HepG2 (cell line): ENCODE data around the gene C1orf115. TPM values are rescaled to one million over a fixed set of nuclear protein-coding genes. Genes with fewer than 3 reads are reported as not detected.

Experiments
- ETS1 ChIP-seq: sonication (generic); formaldehyde crosslinking; IDR thresholded peaks from 2 replicates; pipeline ENCODE4 v1.4.0; 2020; ENCODE audit warnings: missing genetic modification reagents
- FIP1L1 ChIP-seq: fragments of 200-400 bp; formaldehyde crosslinking; IDR thresholded peaks from 2 replicates; pipeline ENCODE4 v1.6.1; 2018; ENCODE audit warnings: low read depth, mild to moderate bottlenecking, low read length, moderate library complexity, borderline replicate concordance; ENCODE audit not compliant: insufficient read depth
- GABPA ChIP-seq, 2 experiments: IDR thresholded peaks; 2 replicates each; pipeline ENCODE4 v1.6.1; 2011 to 2016; ENCODE audit warnings: low read depth in 2 of 2, low read length in 1 of 2, missing biosample characterization in 1 of 2, missing genetic modification characterization in 1 of 2
- GATA4 ChIP-seq: sonication (generic); IDR thresholded peaks from 2 replicates; pipeline ENCODE4 v1.6.1; 2016; ENCODE audit warnings: antibody characterized with exemption, low read depth, borderline replicate concordance
- HNRNPH1 ChIP-seq: fragments of 200-400 bp; formaldehyde crosslinking; optimal IDR thresholded peaks from 2 replicates; pipeline ENCODE3; 2017; ENCODE audit warnings: mild to moderate bottlenecking, low read depth, low read length
- MAF1 ChIP-seq: sonication (generic); formaldehyde crosslinking; IDR thresholded peaks from 2 replicates; pipeline ENCODE4 v1.5.0; 2020; ENCODE audit warnings: missing genetic modification reagents, borderline replicate concordance
- MAZ ChIP-seq, 2 experiments: sonication (generic) in 1 of 2; formaldehyde crosslinking in 1 of 2; IDR thresholded peaks; 2 replicates each; pipeline versions ENCODE4 v1.5.0 to v1.6.1; 2012 to 2020; ENCODE audit warnings: low read depth in 2 of 2, mild to moderate bottlenecking in 2 of 2, borderline replicate concordance in 1 of 2, improper control_type of control experiment in 1 of 2, low read length in 1 of 2, missing genetic modification reagents in 1 of 2, moderate library complexity in 1 of 2
- MYNN ChIP-seq: sonication (generic); formaldehyde crosslinking; IDR thresholded peaks from 2 replicates; pipeline ENCODE4 v1.4.0; 2020; ENCODE audit warnings: mild to moderate bottlenecking, low read depth, missing genetic modification reagents
- REPIN1 ChIP-seq: sonication (generic); formaldehyde crosslinking; IDR thresholded peaks from 2 replicates; pipeline ENCODE4 v1.8.0; 2022; ENCODE audit warnings: missing genetic modification reagents, low read depth, mild to moderate bottlenecking, borderline replicate concordance
- SMAD3 ChIP-seq: sonication (generic); formaldehyde crosslinking; IDR thresholded peaks from 2 replicates; pipeline ENCODE4 v1.4.0; 2020; ENCODE audit warnings: missing genetic modification reagents
- TFAP4 ChIP-seq: sonication (generic); IDR thresholded peaks from 2 replicates; pipeline ENCODE4 v1.6.1; 2016; ENCODE audit warnings: low read depth, borderline replicate concordance
- WIZ ChIP-seq: sonication (generic); formaldehyde crosslinking; IDR thresholded peaks from 2 replicates; pipeline ENCODE4 v1.5.1; 2020; ENCODE audit warnings: mild to moderate bottlenecking, missing genetic modification reagents
- ZBTB42 ChIP-seq: sonication (generic); formaldehyde crosslinking; IDR thresholded peaks from 2 replicates; pipeline ENCODE4 v1.5.0; 2020; ENCODE audit warnings: mild to moderate bottlenecking, missing genetic modification reagents
- ZFP36L2 ChIP-seq: sonication (generic); formaldehyde crosslinking; IDR thresholded peaks from 2 replicates; pipeline ENCODE4 v1.4.0; 2020; ENCODE audit warnings: missing genetic modification reagents
- ZMYM3 ChIP-seq: sonication (generic); formaldehyde crosslinking; IDR thresholded peaks from 2 replicates; pipeline ENCODE4 v1.5.1; 2020; ENCODE audit warnings: mild to moderate bottlenecking, missing genetic modification reagents
- ZNF251 ChIP-seq: sonication (generic); formaldehyde crosslinking; IDR thresholded peaks from 2 replicates; pipeline ENCODE4 v1.9.0; 2021; ENCODE audit warnings: mild to moderate bottlenecking, missing genetic modification reagents
- ZNF264 ChIP-seq: sonication (generic); formaldehyde crosslinking; IDR thresholded peaks from 2 replicates; pipeline ENCODE4 v1.4.0; 2020; ENCODE audit warnings: missing genetic modification reagents
- ZNF275 ChIP-seq: sonication (generic); formaldehyde crosslinking; IDR thresholded peaks from 2 replicates; pipeline ENCODE4 v1.8.0; 2022; ENCODE audit warnings: missing genetic modification reagents, mild to moderate bottlenecking, inconsistent platforms, borderline replicate concordance
- ZNF501 ChIP-seq: sonication (generic); formaldehyde crosslinking; IDR thresholded peaks from 2 replicates; pipeline ENCODE4 v1.5.1; 2020; ENCODE audit warnings: mild to moderate bottlenecking, moderate library complexity, missing genetic modification reagents
- ZNF556 ChIP-seq: sonication (generic); formaldehyde crosslinking; IDR thresholded peaks from 2 replicates; pipeline ENCODE4 v1.4.0; 2020; ENCODE audit warnings: mild to moderate bottlenecking, missing genetic modification reagents, borderline replicate concordance
- ZNF670 ChIP-seq: sonication (generic); formaldehyde crosslinking; IDR thresholded peaks from 2 replicates; pipeline ENCODE4 v1.8.0; 2022; ENCODE audit warnings: mild to moderate bottlenecking, missing genetic modification reagents, borderline replicate concordance
- ZNF768 ChIP-seq: sonication (generic); formaldehyde crosslinking; IDR thresholded peaks from 2 replicates; pipeline ENCODE4 v1.4.0; 2020; ENCODE audit warnings: missing genetic modification reagents
- polyA plus RNA-seq, 8 experiments: library from polyadenylated mRNA; depleted of rRNA in 3 of 8; stranded (reverse) in 7 of 8; unstranded in 1 of 8; fragments of >200 nt; fragmentation: Illumina TruSeq in 4 of 8; extraction: Trizol in 4 of 8; gene quantifications; 2 replicates each; pipeline versions ENCODE4 v1.2.1 to v1.2.3, GENCODE V29; 2011 to 2016; ENCODE audit warnings: low read depth in 4 of 8, missing spikeins in 1 of 8, mixed read lengths in 1 of 8; ENCODE audit not compliant: insufficient read depth in 1 of 8
- total RNA-seq, 5 experiments: library from RNA; depleted of rRNA; stranded (reverse); fragments of >200 nt; fragmentation: Illumina TruSeq; extraction: Trizol; gene quantifications; 2 replicates each; pipeline ENCODE4 v1.2.3, GENCODE V29; 2016; ENCODE audit warnings: low read depth in 1 of 5
- TF ChIP-seq, protein P1 (sequence below): sonication (generic); formaldehyde crosslinking; conservative IDR thresholded peaks from 2 replicates; pipeline ENCODE4 v1.4.0; 2020; ENCODE audit warnings: missing genetic modification reagents

The C1orf115 gene
- total and polyA plus RNA-seq, 2 of the 13 experiments (the other 11 are each of a cell fraction or from before 2014, with no cell fraction given), result 25.2 to 85.9 TPM

DNA sequence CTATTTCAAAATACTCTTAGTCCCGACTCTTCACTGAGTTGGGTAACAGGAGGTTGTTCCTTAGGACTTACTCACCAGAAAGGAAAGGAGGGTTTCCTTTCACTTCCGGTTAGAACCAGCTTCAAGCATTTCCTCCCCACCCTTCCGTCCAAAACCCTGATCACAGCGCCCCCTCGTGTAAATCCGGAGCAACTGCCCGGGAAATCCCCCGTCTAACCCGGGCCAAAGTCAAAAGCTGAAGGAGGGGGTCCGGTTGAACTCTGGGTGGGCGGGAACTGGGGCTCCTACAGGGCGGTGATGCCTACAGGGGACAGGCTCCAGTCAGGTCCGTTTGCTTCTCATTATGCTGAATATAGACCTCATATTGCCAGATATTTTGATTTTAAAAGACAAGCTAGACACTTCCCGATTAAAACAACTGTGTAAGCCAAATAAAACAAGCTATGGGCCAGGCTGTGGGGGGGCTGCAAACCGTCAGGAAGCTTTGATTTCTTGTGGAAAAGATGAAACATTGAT lies 43.0 kb downstream of the C1orf115 start (continued):
- TF ChIP-seq REPIN1 (no peak; the same call in 1 of the 2 replicates), ZNF768 (CRISPR knock-in tag) (no peak), ZNF264 (CRISPR knock-in tag) (0 out of 2 replicates have a peak, but pooled peaks have one; percentile 22), ZNF556 (CRISPR knock-in tag) (no peak), MYNN (CRISPR knock-in tag) (no peak), ZNF251 (CRISPR knock-in tag) (no peak), ETS1 (no peak), MAF1 (no peak), MAZ (IDR thresholded peaks at IDR 0.05; ENCODE audit: borderline replicate concordance, low read depth, low read length) (peak; percentile 48; the same call in 1 of the 2 replicates), MAZ (CRISPR knock-in tag; IDR thresholded peaks at IDR 0.05; ENCODE audit: low read depth) (no peak), TFAP4 (no peak), GABPA (IDR thresholded peaks at IDR 0.05; ENCODE audit: low read depth, low read length) (peak; percentile 41; the same call in 1 of the 2 replicates), GABPA (CRISPR knock-in tag; IDR thresholded peaks at IDR 0.05; ENCODE audit: low read depth) (peak; percentile 88), HNRNPH1 (no peak), ZNF501 (CRISPR knock-in tag) (no peak), FIP1L1 (no peak), GATA4 (no peak), WIZ (CRISPR knock-in tag) (no peak), ZFP36L2 (CRISPR knock-in tag) (no peak), ZNF670 (CRISPR knock-in tag) (no peak), ZBTB42 (CRISPR knock-in tag) (no peak), SMAD3 (0 out of 2 replicates have a peak, but pooled peaks have one; percentile 22), ZMYM3 (CRISPR knock-in tag) (peak; percentile 13; the same call in 1 of the 2 replicates), ZNF275 (no peak)
- TF ChIP-seq, protein P1, sequence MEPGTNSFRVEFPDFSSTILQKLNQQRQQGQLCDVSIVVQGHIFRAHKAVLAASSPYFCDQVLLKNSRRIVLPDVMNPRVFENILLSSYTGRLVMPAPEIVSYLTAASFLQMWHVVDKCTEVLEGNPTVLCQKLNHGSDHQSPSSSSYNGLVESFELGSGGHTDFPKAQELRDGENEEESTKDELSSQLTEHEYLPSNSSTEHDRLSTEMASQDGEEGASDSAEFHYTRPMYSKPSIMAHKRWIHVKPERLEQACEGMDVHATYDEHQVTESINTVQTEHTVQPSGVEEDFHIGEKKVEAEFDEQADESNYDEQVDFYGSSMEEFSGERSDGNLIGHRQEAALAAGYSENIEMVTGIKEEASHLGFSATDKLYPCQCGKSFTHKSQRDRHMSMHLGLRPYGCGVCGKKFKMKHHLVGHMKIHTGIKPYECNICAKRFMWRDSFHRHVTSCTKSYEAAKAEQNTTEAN, result no peak
